HEK293T (cell line): Measurements from ENCODE around the gene IRF6.

Experiments
- CTCF ChIA-PET: fragments of 350-600 bp; formaldehyde crosslinking; extraction: SDS; loops from one replicate; lab custom pipeline; 2021; ENCODE audit warnings: antibody characterized with exemption, inconsistent platforms; lab: Yijun Ruan, JAX
- POLR2A ChIA-PET: fragments of 350-600 bp; formaldehyde crosslinking; extraction: SDS; loops from one replicate; lab custom pipeline; 2020; ENCODE audit warnings: antibody characterized with exemption, inconsistent platforms; lab: Yijun Ruan, JAX
- DNase-seq: peaks from one replicate; pipeline ENCODE4 v3.0.0; 2012; ENCODE audit warnings: mixed read lengths; ENCODE audit errors: extremely low spot score
- ARNT ChIP-seq: fragments of 450-650 bp; IDR thresholded peaks from 2 replicates; pipeline ENCODE4 v1.6.1; 2017; ENCODE audit warnings: mild to moderate bottlenecking
- BHLHE40 ChIP-seq: fragments of 450-650 bp; IDR thresholded peaks from 2 replicates; pipeline ENCODE4 v1.6.1; 2016; ENCODE audit warnings: mild to moderate bottlenecking, moderate library complexity, borderline replicate concordance
- CTBP1 ChIP-seq: fragments of 450-650 bp; IDR thresholded peaks from 2 replicates; pipeline ENCODE4 v1.6.1; 2016; ENCODE audit warnings: borderline replicate concordance
- ELF4 ChIP-seq: fragments of 450-650 bp; IDR thresholded peaks from 2 replicates; pipeline ENCODE4 v1.6.1; 2017; ENCODE audit warnings: antibody characterized with exemption
- FOXA1 ChIP-seq: fragments of 450-650 bp; IDR thresholded peaks from 2 replicates; pipeline ENCODE4 v1.6.1; 2016; ENCODE audit warnings: mild to moderate bottlenecking
- FOXK2 ChIP-seq: fragments of 450-650 bp; IDR thresholded peaks from 2 replicates; pipeline ENCODE4 v1.6.1; 2016; ENCODE audit warnings: mild to moderate bottlenecking
- FOXM1 ChIP-seq: fragments of 450-650 bp; IDR thresholded peaks from 2 replicates; pipeline ENCODE4 v1.6.1; 2017; ENCODE audit warnings: mild to moderate bottlenecking, borderline replicate concordance
- HDGF ChIP-seq: fragments of 450-650 bp; IDR thresholded peaks from 2 replicates; pipeline ENCODE4 v1.6.1; 2017; ENCODE audit warnings: antibody characterized with exemption, borderline replicate concordance
- L3MBTL2 ChIP-seq: fragments of 450-650 bp; conservative IDR thresholded peaks from 2 replicates; pipeline ENCODE4 v1.6.1; 2016; ENCODE audit warnings: mild to moderate bottlenecking
- LEF1 ChIP-seq: fragments of 450-650 bp; IDR thresholded peaks from 2 replicates; pipeline ENCODE4 v1.6.1; 2017; ENCODE audit warnings: mild to moderate bottlenecking, borderline replicate concordance
- NFRKB ChIP-seq: fragments of 450-650 bp; IDR thresholded peaks from 2 replicates; pipeline ENCODE4 v1.6.1; 2016; ENCODE audit warnings: mild to moderate bottlenecking, moderate library complexity
- SP1 ChIP-seq: fragments of 450-650 bp; IDR thresholded peaks from 2 replicates; pipeline ENCODE4 v1.6.1; 2017
- SUZ12 ChIP-seq: fragments of 450-650 bp; IDR thresholded peaks from 2 replicates; pipeline ENCODE4 v1.6.1; 2016; ENCODE audit warnings: mild to moderate bottlenecking
- TARDBP ChIP-seq: fragments of 450-650 bp; IDR thresholded peaks from 2 replicates; pipeline ENCODE4 v1.6.1; 2016
- ZNF384 ChIP-seq: fragments of 450-650 bp; IDR thresholded peaks from 2 replicates; pipeline ENCODE4 v1.6.1; 2016
- TF ChIP-seq, protein P1 (sequence below): fragments of 450-650 bp; IDR thresholded peaks from 2 replicates; pipeline ENCODE4 v1.6.1; 2016

Gene IRF6

DNA sequence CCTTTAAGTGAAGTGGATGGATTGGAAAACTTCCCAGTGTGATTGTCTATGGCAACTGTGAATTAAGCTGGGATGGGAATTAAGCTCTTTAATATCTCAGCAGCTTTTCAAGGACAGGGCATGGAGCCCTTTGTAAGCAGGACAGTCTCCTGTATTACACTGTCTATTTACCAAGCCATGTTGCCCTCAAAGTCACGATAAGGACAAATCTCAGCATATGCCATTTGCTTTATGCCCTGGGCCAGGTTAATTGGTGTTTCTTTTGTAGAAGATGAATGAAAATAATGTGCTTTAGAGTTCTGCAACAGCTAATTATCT lies 39.4 kb upstream of the IRF6 start:
- POLR2A ChIA-PET: interaction anchor here (1.6 kb wide), 1 partner anchor 18 kb away, joined by 4 read pairs; the partner anchor contains the start of gene UTP25
- TF ChIP-seq ELF4 (no peak), ZNF384 (no peak), SP1 (no peak), L3MBTL2 (no peak), CTBP1 (no peak), NFRKB (no peak), FOXM1 (no peak), SUZ12 (no peak), BHLHE40 (no peak), HDGF (no peak), ARNT (no peak), LEF1 (no peak), FOXA1 (no peak), TARDBP (no peak), FOXK2 (no peak)
- TF ChIP-seq, protein P1, sequence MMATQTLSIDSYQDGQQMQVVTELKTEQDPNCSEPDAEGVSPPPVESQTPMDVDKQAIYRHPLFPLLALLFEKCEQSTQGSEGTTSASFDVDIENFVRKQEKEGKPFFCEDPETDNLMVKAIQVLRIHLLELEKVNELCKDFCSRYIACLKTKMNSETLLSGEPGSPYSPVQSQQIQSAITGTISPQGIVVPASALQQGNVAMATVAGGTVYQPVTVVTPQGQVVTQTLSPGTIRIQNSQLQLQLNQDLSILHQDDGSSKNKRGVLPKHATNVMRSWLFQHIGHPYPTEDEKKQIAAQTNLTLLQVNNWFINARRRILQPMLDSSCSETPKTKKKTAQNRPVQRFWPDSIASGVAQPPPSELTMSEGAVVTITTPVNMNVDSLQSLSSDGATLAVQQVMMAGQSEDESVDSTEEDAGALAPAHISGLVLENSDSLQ: no peak
- CTCF ChIA-PET: interaction anchor here (1.1 to 1.2 kb wide), 2 partner anchors 15 to 22 kb away, joined by 4 read pairs; no protein-coding TSS in a partner anchor
- no peak for DNase-seq

DNA sequence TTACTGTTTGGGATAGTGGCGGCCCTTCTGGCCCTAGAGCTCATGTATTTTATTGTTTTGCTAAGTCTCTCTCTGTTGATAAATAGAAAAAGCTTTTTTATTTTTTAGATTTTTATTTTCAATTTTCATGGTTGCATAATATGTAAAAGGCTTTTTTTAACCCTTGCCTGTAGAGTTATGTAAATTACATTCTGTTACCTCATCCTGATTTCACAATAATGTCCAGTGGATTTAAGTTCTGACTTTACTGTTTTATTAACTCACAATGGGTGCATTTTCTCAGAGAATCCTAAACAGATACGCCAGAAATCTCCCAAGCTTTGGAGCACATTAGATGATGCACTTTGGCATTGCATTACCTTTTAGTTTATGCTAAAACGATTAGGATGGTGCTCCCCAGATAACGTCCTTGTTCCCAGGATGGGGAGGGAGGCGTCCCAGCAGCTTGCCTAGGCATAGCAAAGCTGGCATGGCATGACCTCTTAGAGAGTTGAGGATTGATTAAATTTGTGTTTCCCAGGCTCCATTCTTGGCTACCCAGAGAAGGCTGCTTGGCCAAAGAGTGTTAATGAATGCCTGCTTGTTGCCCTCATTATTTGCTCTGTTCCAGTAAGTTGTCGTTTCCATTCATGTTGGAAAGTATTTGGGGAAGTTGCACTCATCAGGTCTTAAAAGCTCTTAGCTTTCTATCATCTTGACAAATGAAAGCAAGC lies 38.9 kb upstream of the IRF6 start:
- TF ChIP-seq SUZ12 (no peak), BHLHE40 (no peak), L3MBTL2 (no peak), ZNF384 (no peak), CTBP1 (no peak), FOXA1 (no peak), FOXK2 (no peak), TARDBP (no peak), ELF4 (no peak)
- TF ChIP-seq, protein P1: no peak
- ChIA-PET POLR2A (interaction anchor here (1.6 kb wide), 1 partner anchor 17 kb away, joined by 4 read pairs; the partner anchor contains the start of gene UTP25), CTCF (interaction anchor here (1.2 kb wide), 1 partner anchor 21 kb away, joined by 4 read pairs; no protein-coding TSS in a partner anchor)
- DNase-seq: no peak

DNA sequence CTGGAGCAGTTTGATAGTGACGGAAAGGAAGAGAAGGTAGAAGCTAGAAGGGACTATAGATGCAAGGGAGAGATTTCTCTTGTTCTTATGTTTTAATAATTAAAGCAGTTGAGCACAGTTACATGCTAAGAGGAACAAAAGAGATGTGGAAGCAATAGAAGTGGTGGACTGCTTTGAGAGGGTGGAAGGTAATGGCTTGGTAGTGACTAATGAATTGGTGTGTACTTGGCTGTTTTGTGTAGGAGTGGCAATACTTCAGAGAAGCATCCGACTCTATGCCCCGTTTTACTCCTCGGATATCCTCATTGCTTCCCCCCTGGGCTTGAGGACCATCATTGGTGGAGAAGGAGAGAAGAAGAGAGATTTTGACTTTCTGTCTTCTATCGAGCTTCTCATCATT lies 34.7 kb upstream of the IRF6 start:
- no peak for TF ChIP-seq ELF4
- TF ChIP-seq NFRKB: no peak
- TF ChIP-seq CTBP1: no peak
- no peak for TF ChIP-seq SP1
- TF ChIP-seq L3MBTL2: no peak
- no peak for TF ChIP-seq FOXA1
- TF ChIP-seq FOXM1: no peak
- no peak for TF ChIP-seq BHLHE40
- TF ChIP-seq, protein P1: no peak
- no peak for TF ChIP-seq ARNT
- TF ChIP-seq ZNF384: no peak
- no peak for TF ChIP-seq TARDBP
- TF ChIP-seq HDGF: no peak
- TF ChIP-seq SUZ12: no peak
- no peak for TF ChIP-seq FOXK2
- CTCF ChIA-PET: no interaction called here
- POLR2A ChIA-PET: interaction anchor here (0.5 kb wide), 1 partner anchor 396 kb away, joined by 3 read pairs; no protein-coding TSS in a partner anchor

DNA sequence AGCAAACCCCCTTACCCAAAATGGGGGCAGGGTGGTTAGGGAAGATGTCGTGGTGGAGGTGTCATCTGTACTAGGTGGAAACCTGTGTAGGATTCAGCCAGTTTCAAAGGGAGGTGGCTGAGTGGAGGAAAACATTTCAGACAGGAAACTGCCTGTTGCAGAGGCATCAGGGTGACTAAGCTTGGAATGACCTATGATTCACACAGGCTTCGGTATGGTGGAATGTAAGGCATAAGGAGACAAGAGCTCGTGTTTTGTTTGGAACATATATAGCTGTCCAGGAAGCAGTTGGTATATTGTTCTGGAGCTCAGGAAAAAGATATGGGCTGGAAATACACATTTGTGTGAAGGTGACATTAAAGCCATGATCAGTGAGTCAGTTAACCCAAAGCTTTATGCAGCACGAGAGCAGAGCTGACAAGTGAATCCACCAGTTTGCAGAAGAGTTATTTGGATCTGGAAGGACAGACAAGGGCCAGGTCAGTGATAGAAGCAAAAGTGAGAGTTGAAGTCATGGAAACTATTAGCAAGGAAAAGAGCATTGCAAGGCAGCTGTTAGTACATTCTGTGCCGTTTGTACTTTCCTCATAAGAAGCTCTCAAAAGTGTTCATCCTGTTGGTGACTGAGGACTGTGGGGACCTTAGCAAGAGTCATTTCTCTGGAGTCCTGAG lies 34.1 kb upstream of the IRF6 start:
- no peak for DNase-seq
- POLR2A ChIA-PET: interaction anchor here (1.4 kb wide), 1 partner anchor 38 kb away, joined by 5 read pairs; no protein-coding TSS in a partner anchor
- no peak for TF ChIP-seq ZNF384
- TF ChIP-seq SP1: no peak
- TF ChIP-seq L3MBTL2: no peak
- TF ChIP-seq NFRKB: no peak
- TF ChIP-seq SUZ12: no peak
- CTCF ChIA-PET: interaction anchor here (1.1 kb wide), 1 partner anchor 10 kb away, joined by 3 read pairs; no protein-coding TSS in a partner anchor

More for the DNA sequence above, 34.7 kb upstream of the IRF6 start:
- DNase-seq: no peak

DNA sequence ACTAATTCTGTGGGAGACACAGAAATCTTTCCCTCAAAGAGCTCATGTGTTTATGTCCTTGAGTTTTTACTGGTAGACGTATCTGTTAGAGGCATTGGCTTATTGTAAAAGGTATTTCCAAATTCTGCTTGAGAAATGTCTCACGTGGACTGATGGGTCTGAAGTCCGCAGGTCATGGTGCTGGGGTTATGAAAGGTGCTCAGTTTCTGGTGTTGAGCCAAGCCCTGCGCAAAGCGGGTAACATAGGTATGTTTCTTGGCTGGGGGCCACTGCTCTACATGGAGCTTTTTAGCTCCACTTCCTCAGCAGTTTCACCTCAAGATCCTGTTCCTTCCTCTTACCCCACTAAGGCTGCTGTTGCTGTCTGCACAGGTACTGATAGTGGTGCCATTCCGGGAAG lies 32.6 kb upstream of the IRF6 start:
- ChIA-PET POLR2A (no interaction called here), CTCF (interaction anchor here (1.1 to 1.4 kb wide), 2 partner anchors 12 to 15 kb away, joined by 3 to 4 read pairs; no protein-coding TSS in a partner anchor)
- TF ChIP-seq SP1 (no peak), FOXK2 (no peak), NFRKB (no peak), LEF1 (no peak), ARNT (no peak), CTBP1 (no peak), HDGF (no peak), TARDBP (no peak)
- TF ChIP-seq, protein P1: no peak
- DNase-seq: no peak
